Body of pancreas (tissue), 4 donors: ENCODE results near the gene LDHB. TPM values are rescaled to one million over a fixed set of nuclear protein-coding genes. Genes with fewer than 3 reads are reported as not detected.
"Not testable (repeated sequence)": the region's sequence is repeated elsewhere in the genome, so short reads cannot be mapped to it uniquely, and the experiment has no call there.

ENCODE experiments used
- ATAC-seq: fragments of 150-250 bp; one replicate; pipeline ENCODE4 v1.9.1; 2016
- DNase-seq, 4 donors: peaks; one replicate each; pipeline ENCODE4 v3.0.0-alpha.2; 2019
- H3K27ac ChIP-seq, 4 donors: fragments of 200-600 bp; sonication (generic); 1 replicate in 3 of 4; 2 replicates in 1 of 4; pipeline versions ENCODE4 v1.5.1 to v1.6.1; 2016 to 2019; ENCODE audit warnings: mild to moderate bottlenecking in 1 of 4, mixed read lengths in 1 of 4, moderate library complexity in 1 of 4
- H3K27me3 ChIP-seq, 2 donors: fragments of 200-600 bp; sonication (generic); one replicate each; pipeline ENCODE4 v1.6.0; 2016; ENCODE audit warnings: mild to moderate bottlenecking in 1 of 2
- H3K36me3 ChIP-seq, 2 donors: fragments of 200-600 bp; sonication (generic); replicated peaks in 1 of 2; 2 replicates each; pipeline ENCODE4 v1.5.1; 2016; ENCODE audit warnings: low read depth in 2 of 2; ENCODE audit not compliant: insufficient read depth in 1 of 2
- H3K4me1 ChIP-seq: fragments of 200-600 bp; sonication (generic); one replicate; pipeline ENCODE4 v1.6.0; 2016
- H3K4me3 ChIP-seq, 2 donors: fragments of 200-600 bp; sonication (generic); 1 replicate in 1 of 2; 2 replicates in 1 of 2; pipeline ENCODE4 v1.5.1; 2016 to 2019
- H3K9me3 ChIP-seq, 3 donors: fragments of 200-600 bp; sonication (generic); 1 replicate in 2 of 3; 2 replicates in 1 of 3; pipeline ENCODE4 v1.5.1; 2016
- CTCF ChIP-seq, 7 experiments: fragments of 450-650 bp in 4 of 7; fragments of 200-600 bp in 3 of 7; sonication (generic) in 3 of 7; IDR thresholded peaks; one replicate each; pipeline ENCODE4 v1.5.1; 2016 to 2019; ENCODE audit warnings: antibody characterized with exemption in 7 of 7
- POLR2A ChIP-seq, 3 donors: fragments of 450-650 bp; IDR thresholded peaks; one replicate each; pipeline ENCODE4 v1.6.1; 2016; ENCODE audit warnings: antibody characterized with exemption in 3 of 3, mild to moderate bottlenecking in 2 of 3
- WGBS, 2 donors: methylation state at CpG; one replicate each; pipeline ENCODE4 v1.1.5; 2017; 5-methylcytosine and 5-hydroxymethylcytosine counted together
- intact Hi-C: fragments of 100-400 bp; cut with DNase I; formaldehyde crosslinking; loops from one replicate; pipeline ENCODE4 v1.15.1; 2023
- total RNA-seq, 2 donors: library from RNA; depleted of rRNA; stranded (reverse); fragments of >200 nt; gene quantifications; one replicate each; pipeline ENCODE4 v1.1.0, GENCODE V29; 2016

LDHB gene
- total RNA-seq, 2 donors from 2014 or later = 121 to 194 TPM

- ATAC-seq (no peak), DNase-seq (no peak)
- WGBS, 2 donors = 71 to 74% methylated on average over 7 of the region's 7 CpGs
- Histone ChIP-seq H3K9me3 (no peaks in the 10 kb centered on the region), H3K27ac (no peak overlapping the region), H3K4me1 (peaks cover 6% of the 10 kb centered on the region), H3K36me3 (no peaks in the 10 kb centered on the region), H3K27me3 (no peaks in the 10 kb centered on the region), H3K4me3 (no peak overlapping the region)
- no peak for TF ChIP-seq POLR2A (IDR thresholded peaks at IDR 0.05)
- no peak for TF ChIP-seq CTCF (IDR thresholded peaks at IDR 0.05)
- intact Hi-C loops = no loop called here
Measured at GRCh38 chr12:21665816-21666215, 8.2 kb upstream of the LDHB start.

DNA sequence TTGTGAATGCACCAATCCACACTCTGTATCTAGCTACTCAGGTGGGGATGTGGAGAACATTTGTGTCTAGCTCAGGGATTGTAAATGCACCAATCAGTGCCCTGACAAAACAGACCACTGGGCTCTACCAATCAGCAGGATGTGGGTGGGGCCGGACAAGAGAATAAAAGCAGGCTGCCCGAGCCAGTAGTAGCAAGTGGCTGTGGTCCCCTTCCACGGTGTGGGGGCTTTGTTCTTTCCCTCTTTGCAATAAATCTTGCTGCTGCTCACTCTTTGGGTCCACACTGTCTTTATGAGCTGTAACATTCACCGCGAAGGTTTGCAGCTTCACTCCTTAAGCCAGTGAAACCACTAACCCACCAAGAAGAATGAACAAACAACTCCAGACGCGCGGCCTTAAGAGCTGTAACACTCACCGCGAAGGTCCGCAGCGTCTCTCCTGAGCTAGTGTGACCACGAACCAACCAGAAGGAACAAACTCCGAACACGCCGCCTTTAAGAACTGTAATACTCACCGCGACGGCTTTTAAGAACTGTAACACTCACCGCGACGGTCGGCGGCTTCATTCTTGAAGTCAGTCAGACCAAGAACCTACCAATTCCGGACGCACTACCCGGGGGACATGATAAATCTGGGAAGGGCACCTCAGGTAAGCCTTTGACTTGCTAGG lies 4.6 kb upstream of the LDHB start:
- Histone ChIP-seq H3K4me3 (no peak overlapping the region), H3K27me3 (no peaks in the 10 kb centered on the region), H3K27ac (no peak overlapping the region), H3K36me3 (no peaks in the 10 kb centered on the region), H3K4me1 (peaks cover 8% of the 10 kb centered on the region), H3K9me3 (no peaks in the 10 kb centered on the region)
- TF ChIP-seq CTCF (IDR thresholded peaks at IDR 0.05) (no peak), POLR2A (IDR thresholded peaks at IDR 0.05) (no peak)
- DNase-seq (no peak), ATAC-seq (no peak)
- WGBS, 2 donors = 89 to 95% methylated on average over 26 to 27 of the region's 27 CpGs
- intact Hi-C loops = no loop called here

DNA sequence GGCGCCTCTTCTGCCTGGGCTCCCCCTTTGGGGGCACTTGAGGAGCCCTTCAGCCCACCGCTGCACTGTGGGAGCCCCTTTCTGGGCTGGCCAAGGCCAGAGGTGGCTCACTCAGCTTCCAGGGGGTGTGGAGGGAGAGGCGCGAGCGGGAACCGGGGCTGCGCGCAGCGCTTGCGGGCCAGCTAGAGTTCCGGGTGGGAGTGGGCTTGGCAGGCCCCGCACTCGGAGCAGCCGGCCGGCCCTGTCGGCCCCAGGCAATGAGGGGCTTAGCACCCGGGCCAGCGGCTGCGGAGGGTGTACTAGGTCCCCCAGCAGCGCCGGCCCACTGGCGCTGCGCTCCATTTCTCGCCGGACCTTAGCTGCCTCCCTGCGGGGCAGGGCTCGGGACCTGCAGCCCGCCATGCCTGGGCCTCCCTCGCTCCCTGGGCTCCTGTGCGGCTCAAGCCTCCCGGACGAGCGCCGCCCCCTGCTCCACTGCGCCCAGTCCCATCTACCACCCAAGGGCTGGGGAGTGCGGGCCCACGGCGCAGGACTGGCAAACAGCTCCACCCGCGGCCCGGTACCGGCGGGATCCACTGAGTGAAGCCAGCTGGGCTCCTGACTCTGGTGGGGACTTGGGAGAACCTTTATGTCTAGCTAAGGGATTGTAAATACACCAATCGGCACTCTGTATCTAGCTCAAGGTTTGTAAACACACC lies 3.9 kb upstream of the LDHB start:
- H3K4me1 ChIP-seq, H3K27me3 ChIP-seq, H3K27ac ChIP-seq, ATAC-seq, H3K36me3 ChIP-seq, H3K4me3 ChIP-seq, H3K9me3 ChIP-seq, intact Hi-C loops, DNase-seq: not testable (repeated sequence)
- WGBS, 2 donors = 90 to 97% methylated on average over 9 to 26 of the region's 44 CpGs

DNA sequence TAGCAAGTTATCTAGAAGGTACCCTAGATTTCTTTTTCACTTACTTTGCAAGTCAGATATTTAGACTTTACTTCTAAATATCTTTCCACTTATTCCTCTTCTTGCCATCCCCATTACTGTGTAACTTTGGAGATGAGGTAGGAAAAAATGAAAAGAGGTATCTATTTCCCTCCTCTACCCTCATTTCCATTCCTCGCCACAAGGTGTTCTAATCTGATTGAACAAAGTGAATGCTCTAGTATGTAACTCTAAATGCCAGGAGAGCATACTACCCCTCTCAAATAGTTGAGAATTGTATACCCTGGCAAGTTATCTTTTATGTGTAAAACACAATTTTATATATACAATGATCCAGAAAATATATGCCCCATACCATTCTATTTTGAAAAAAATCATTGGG lies 1.7 kb upstream of the LDHB start:
- intact Hi-C loops = no loop called here
- no peaks in the 10 kb centered on the region for H3K27me3 ChIP-seq
- peaks cover 27% of the 10 kb centered on the region for H3K4me1 ChIP-seq
- H3K4me3 ChIP-seq = no peak overlapping the region
- ATAC-seq (no peak), DNase-seq (no peak)
- TF ChIP-seq POLR2A (IDR thresholded peaks at IDR 0.05) = no peak
- peak in 1 of 7 experiments; percentile 13 for TF ChIP-seq CTCF (IDR thresholded peaks at IDR 0.05)
- no peaks in the 10 kb centered on the region for H3K9me3 ChIP-seq
- 45 to 66% methylated on average over 1 of the region's 1 CpG for WGBS, 2 donors
- no peak overlapping the region for H3K27ac ChIP-seq
- H3K36me3 ChIP-seq = no peaks in the 10 kb centered on the region

GRCh38 chr12:21656905-21657325 lies 727 bp downstream of the LDHB start:
- H3K9me3 ChIP-seq = no peaks in the 10 kb centered on the region
- intact Hi-C loops = no loop called here
- no peaks in the 10 kb centered on the region for H3K36me3 ChIP-seq
- H3K4me3 ChIP-seq = peak overlapping the region; percentile 54 to 63
- ATAC-seq = peak; percentile 57
- TF ChIP-seq CTCF (IDR thresholded peaks at IDR 0.05) = no peak
- TF ChIP-seq POLR2A (IDR thresholded peaks at IDR 0.05) = no peak
- no peaks in the 10 kb centered on the region for H3K27me3 ChIP-seq
- 4 to 12% methylated on average over 14 to 16 of the region's 16 CpGs for WGBS, 2 donors
- peak overlapping the region; percentile 90 to 96 (median 94) for H3K27ac ChIP-seq
- peak; percentile 40 to 69 (median 54) for DNase-seq
- peaks cover 38% of the 10 kb centered on the region for H3K4me1 ChIP-seq
